GM18907 (cell line): ENCODE measurements around the gene GLRA2.

Experiments used
- ATAC-seq: cut with Tn5 transposase; IDR thresholded peaks from one replicate; pipeline ENCODE4 v1.9.1; 2021; ENCODE audit warnings: mild to moderate bottlenecking, moderate library complexity; ENCODE audit not compliant: unreplicated experiment

The GLRA2 gene

GRCh38 chrX:14529290-14529989 is at the start of gene GLRA2:
TSS of gene GLRA2 (plus strand) at chrX:14529536. CDS start at chrX:14530058, 522 bp downstream.
- no peak for ATAC-seq

DNA sequence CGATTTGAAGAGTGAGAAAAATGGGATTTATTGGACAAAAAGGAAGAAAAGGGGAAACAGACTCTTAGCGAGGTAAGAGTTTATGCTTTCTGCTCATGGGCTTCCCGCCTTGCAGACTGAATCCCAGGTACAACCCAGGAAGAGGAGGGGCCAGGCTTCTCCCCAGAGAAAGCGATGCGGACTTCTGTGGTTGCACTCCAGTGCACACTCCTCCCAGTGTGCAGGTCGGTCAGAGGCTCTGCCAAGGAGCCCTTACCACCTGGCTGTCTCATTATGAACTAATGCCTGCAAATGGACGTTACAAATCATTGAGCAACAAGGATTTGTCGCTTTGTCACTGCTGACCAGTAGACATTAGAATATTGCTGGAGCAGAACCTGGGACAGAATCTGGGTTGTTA is 39.9 kb upstream of the GLRA2 start:
- ATAC-seq = no peak

DNA sequence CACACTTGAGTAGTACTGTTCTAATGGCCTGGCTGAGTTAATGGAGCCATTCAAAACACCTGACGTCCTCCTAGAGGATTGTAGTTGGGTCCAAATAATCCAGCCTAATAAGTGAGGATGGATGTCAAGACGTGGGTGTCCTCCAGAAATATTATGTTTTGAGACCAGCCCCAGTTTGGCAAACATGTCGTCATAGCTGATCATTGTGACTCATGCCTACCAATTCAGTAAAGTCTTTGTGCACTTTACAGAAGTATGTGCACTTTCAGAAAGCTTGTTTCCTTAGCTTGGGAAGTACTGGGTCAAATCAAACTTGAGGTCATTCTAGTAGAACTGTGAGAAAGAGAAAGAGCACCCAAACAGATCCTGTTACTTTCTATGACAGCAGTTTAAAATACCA is 37.6 kb upstream of the GLRA2 start:
- no peak for ATAC-seq

GRCh38 chrX:14496674-14497073 is 32.7 kb upstream of the GLRA2 start:
- ATAC-seq = peak; percentile 36

- peak; percentile 78 for ATAC-seq
Observed at GRCh38 chrX:14497184-14497666, 32.1 kb upstream of the GLRA2 start.

- no peak for ATAC-seq
Observed at GRCh38 chrX:14501327-14501726, 28.0 kb upstream of the GLRA2 start.

DNA sequence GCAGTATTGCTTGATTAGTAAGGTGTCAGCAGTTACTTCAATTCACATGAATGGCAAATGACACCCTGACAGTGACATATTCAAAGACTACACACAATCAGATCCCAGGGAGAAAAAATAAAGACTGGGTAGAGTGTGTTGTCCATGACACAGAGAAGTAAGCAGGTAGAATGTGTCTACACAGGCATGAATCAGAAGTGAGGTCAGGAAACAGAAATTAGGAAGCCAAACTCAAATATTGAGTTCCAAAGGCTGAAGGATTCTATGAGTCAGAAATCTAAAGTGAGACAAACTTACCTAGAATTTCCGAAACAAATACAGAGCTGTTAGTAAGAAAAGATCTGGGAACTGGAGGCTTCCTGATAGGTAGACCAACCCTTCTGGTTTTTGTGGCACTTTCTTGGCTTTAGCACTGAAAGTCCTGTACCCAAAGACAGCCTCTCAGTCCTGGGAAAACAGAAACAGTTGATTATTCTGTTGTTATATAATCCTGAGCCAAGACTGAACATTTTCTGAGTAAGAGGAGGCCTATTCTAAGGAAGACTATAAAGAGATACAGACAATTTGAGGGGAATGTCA is 24.3 kb upstream of the GLRA2 start:
- no peak for ATAC-seq

DNA sequence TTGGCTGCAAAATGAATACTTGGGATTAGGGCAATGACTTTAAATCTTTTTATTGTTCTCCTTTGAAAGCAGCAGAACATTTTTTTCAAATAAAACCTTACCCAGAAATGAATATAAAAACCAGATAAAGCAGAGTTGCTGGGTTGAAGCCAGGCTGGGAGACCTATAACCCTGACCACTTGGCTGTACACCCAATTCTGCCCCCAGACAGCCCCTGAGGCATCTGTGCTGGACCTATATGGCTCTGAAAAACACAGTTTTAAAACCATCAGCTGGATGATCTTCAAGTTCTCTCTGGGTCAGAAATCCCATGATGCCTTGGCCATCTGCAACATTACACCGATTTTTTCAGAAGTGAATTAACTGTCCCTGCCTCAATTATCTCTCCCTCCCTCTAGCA is 23.7 kb upstream of the GLRA2 start:
- ATAC-seq = no peak

- no peak for ATAC-seq
Observed at GRCh38 chrX:14506866-14507265, 22.5 kb upstream of the GLRA2 start.

- ATAC-seq = no peak
Observed at GRCh38 chrX:14508025-14508690, 21.2 kb upstream of the GLRA2 start.

DNA sequence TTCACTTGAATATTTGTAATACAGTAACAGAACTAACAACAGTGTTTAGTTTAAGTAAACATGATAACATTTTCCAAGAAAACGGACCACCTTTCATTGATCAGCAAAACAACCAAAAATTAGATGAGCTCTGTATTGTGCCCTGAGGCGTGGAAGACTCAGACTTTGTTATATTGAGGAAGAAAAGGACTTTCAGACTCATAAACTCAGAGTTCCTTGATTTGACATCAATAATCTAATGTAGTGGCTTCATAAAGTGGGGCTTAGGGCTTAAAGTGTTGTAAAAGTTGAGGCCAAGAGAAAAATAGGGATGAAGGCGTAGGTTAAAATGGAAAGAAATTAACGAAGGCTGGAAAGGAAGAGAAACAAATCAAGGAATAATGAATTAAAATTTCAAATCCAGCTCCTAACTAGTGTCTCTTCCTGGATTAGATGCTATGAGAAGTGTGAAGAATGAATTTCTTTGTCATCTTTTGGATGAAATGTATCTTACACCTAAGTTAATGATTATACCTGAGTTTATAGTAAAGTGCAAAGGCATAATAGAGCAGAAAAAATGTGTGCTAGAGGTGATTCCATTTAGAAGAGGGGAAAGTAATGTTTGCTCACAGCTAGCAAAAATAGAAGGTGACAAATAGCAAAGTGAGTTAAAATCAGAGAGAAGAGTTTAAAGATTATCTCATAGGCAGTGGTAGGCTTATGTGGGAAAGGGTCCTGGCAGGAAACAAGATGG is 19.8 kb upstream of the GLRA2 start:
- ATAC-seq = no peak

GRCh38 chrX:14528629-14529289 is 577 bp upstream of the GLRA2 start:
- peak; percentile 66 for ATAC-seq

GRCh38 chrX:14533867-14534266 is 4.5 kb downstream of the GLRA2 start:
- no peak for ATAC-seq

GRCh38 chrX:14546190-14546589 is 16.9 kb downstream of the GLRA2 start:
- no peak for ATAC-seq

GRCh38 chrX:14554131-14554715 is 24.9 kb downstream of the GLRA2 start:
- no peak for ATAC-seq

DNA sequence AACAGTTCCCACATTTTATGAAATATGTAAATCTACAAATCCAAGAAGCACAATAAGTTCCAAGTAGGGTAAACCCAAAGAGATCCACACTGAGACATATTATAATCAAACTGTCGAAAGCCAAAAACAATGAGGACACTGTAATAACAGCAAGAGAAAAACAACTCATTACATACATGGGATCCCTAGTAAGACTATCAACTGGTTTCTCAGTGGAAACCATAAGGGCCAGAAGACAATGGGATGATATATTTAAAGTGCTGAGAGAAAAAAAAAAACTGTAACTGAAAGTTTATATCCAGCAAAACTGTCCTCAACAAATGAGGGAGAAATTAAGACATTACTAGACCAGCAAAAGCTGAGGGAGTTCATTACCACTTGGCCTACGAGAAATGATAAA is 34.7 kb downstream of the GLRA2 start:
- no peak for ATAC-seq

GRCh38 chrX:14573161-14573560 is 43.8 kb downstream of the GLRA2 start:
- ATAC-seq = no peak

DNA sequence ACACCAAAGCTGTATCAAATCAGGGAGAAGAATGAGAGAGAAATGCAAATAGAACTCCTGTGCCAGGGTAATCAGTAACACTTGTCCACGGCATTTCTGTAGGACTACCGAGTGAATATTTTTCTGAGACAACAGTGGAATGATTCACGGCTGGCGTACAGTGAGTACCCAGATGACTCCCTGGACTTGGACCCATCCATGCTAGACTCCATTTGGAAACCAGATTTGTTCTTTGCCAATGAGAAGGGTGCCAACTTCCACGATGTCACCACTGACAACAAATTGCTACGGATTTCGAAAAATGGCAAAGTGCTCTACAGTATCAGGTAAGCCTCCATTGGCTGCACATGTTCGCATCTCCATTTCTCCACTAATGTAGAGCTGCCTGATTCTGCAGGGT is 51.7 kb downstream of the GLRA2 start:
- no peak for ATAC-seq

GRCh38 chrX:14584548-14584947 is 55.2 kb downstream of the GLRA2 start:
- ATAC-seq = no peak

DNA sequence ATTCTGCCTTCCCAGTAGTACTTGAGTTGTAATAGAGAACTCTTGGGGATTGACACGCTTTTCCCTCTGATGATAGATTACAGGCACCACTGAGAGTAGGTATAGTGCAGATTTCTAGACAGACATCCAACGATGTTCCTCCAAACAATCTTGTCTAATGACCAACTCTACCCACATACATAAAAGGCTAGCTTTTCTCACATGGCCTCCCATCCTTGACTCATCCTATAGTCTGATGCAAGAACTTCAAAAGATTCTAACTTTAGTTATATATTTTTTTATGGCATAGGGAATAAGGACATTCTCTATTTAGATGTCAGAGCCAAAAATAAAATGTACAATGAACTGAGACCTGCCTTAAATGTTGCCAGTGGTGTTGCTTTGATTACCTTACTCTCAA is 60.9 kb downstream of the GLRA2 start:
- ATAC-seq = no peak
